ENCODE measurements around the gene DNAL4.

Gene DNAL4, protein sequence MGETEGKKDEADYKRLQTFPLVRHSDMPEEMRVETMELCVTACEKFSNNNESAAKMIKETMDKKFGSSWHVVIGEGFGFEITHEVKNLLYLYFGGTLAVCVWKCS

DNA sequence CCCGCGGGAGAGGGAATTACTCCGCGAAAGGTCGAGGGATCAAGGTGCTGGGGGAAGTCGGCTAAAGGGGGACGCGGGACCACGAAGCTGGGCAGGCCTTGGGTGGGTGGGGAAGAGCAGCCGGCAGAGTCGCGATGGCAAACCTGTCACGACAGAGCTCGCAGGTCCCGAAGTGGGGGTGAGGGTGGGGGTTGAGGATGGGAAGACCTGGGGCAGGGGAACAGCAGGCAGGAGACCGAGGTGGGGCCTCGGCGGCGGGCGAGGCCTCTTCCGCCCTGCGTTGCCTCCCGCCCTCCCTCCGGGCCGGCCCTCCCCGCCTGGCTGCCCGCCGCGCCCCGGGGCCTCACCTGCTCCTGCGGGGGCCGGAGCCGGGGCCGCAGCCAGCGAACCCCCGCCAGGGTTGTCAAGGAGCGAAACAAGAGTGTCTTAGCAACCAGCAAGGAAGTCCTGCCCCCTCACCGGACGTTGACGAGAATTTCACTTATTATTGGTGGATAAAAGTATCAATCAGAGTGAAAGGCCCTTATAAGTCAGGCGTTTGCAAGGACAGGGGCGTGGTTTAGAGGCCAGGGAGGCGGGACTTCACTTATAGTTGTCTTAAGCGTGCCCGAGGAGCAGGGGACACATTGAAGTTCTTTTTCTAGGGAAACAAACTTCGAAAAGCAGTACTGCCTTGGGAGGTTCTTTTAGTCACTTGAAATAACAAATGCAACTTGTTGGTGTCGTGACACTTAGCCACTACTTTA, at the start of gene DNAL4:
TSS of gene DNAL4 (minus strand) at position 423 of the 746 bp plus-strand sequence. CDS start 11,412 bp downstream, outside the sequence.
- TF ChIP-seq, protein P1, sequence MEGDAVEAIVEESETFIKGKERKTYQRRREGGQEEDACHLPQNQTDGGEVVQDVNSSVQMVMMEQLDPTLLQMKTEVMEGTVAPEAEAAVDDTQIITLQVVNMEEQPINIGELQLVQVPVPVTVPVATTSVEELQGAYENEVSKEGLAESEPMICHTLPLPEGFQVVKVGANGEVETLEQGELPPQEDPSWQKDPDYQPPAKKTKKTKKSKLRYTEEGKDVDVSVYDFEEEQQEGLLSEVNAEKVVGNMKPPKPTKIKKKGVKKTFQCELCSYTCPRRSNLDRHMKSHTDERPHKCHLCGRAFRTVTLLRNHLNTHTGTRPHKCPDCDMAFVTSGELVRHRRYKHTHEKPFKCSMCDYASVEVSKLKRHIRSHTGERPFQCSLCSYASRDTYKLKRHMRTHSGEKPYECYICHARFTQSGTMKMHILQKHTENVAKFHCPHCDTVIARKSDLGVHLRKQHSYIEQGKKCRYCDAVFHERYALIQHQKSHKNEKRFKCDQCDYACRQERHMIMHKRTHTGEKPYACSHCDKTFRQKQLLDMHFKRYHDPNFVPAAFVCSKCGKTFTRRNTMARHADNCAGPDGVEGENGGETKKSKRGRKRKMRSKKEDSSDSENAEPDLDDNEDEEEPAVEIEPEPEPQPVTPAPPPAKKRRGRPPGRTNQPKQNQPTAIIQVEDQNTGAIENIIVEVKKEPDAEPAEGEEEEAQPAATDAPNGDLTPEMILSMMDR (conservative IDR thresholded peaks at IDR 0.05; ENCODE audit: low read depth, low read length): no peak
- DNase-seq (ENCODE audit: low read depth): peak; percentile 95

GRCh38 chr22:38843201-38843656, 49.3 kb upstream of the DNAL4 start:
- H3K4me3 ChIP-seq (ENCODE audit: low read length): peak overlapping the region; percentile 19
- DNase-seq (ENCODE audit: low read depth): peak; percentile 39

More for the DNA sequence above, at the start of gene DNAL4:
- peak within 1 kb of the TSS; percentile 69 for H3K4me3 ChIP-seq (ENCODE audit: low read length)

GRCh38 chr22:38842512-38843200, 48.7 kb upstream of the DNAL4 start:
- peak overlapping the region; percentile 19 for H3K4me3 ChIP-seq (ENCODE audit: low read length)
- DNase-seq (ENCODE audit: low read depth): no peak
- TF ChIP-seq, protein P1 (conservative IDR thresholded peaks at IDR 0.05; ENCODE audit: low read depth, low read length): no peak

More at GRCh38 chr22:38843201-38843656, 49.3 kb upstream of the DNAL4 start:
- TF ChIP-seq, protein P1 (conservative IDR thresholded peaks at IDR 0.05; ENCODE audit: low read depth, low read length): peak; percentile 34

DNA sequence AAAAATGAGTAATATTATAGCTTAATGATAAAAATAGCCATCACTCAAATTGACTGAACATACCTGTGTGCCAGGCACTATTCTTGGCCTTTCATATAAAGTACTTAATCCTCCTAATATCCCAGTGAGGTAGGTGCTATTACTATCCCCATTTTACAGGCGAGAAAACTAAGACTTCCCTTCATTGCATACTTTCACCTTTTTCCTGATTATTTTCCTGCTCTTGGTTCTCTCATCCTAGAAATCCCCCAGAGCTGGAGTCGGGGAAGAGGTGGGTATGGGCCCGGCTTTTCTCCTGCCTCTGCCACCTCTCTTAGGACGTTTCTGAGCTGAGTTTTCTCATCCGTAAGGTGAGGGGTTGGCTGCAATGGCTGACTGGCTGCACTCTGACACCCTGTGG, 47.7 kb upstream of the DNAL4 start:
- no peak overlapping the region for H3K4me3 ChIP-seq (ENCODE audit: low read length)
- TF ChIP-seq, protein P1 (conservative IDR thresholded peaks at IDR 0.05; ENCODE audit: low read depth, low read length): no peak
- no peak for DNase-seq (ENCODE audit: low read depth)

DNA sequence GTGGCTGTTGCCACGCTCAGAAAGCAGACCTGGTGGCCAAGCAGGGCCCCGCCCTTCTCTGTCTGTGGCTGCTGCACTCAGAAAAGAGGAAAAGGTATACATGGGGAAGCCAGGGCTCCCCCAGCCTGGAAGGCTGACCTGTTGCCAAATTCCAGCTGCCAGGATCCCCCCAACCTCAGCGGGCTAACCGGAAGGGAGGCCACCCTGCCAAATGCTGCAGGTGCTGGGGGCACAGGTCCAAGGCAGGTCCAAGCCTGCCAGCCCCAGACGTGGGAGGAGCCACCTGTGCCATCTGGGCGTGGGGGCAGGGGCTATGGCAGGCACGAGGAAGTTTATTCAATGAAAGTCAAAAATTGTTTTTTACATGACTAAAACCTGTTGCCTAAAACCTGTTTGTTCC, 47.3 kb upstream of the DNAL4 start:
- no peak for DNase-seq (ENCODE audit: low read depth)
- no peak overlapping the region for H3K4me3 ChIP-seq (ENCODE audit: low read length)
- TF ChIP-seq, protein P1 (conservative IDR thresholded peaks at IDR 0.05; ENCODE audit: low read depth, low read length): no peak

- TF ChIP-seq, protein P1 (conservative IDR thresholded peaks at IDR 0.05; ENCODE audit: low read depth, low read length): no peak
- no peak for DNase-seq (ENCODE audit: low read depth)
- no peak overlapping the region for H3K4me3 ChIP-seq (ENCODE audit: low read length)
Observed at GRCh38 chr22:38840129-38840528, 46.2 kb upstream of the DNAL4 start.
